ENCODE results near the gene NTSR2.
"Not testable (repeated sequence)": the region's sequence is repeated elsewhere in the genome, so short reads cannot be mapped to it uniquely, and the experiment has no call there.

The NTSR2 gene

DNA sequence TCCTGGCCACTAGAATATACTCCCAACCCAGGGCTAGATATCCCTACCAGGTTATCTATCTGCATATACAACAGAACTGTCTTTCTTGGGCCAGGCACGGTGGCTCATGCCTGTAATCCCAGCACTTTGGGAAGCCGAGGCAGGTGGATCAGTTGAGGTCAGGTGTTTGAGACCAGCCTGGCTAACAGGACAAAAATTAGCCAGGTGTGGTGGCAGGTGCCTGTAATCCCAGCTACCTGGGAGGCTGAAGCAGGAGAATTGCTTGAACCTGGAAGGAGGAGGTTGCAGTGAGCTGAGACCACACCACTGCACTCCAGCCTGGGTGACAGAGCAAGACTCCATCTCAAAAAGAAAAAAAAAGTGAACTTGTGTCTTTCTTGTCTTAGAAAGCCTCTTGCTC lies 9.6 kb downstream of the NTSR2 start:
- not testable (repeated sequence) for H3K9ac ChIP-seq (ENCODE audit: low read length); H3K4me3 ChIP-seq (ENCODE audit: low read depth in 1 of 2, low read length in 2 of 2); H3K27me3 ChIP-seq (ENCODE audit: control insufficient read depth in 1 of 2, insufficient read depth in 2 of 2, low read length in 2 of 2); H3K9me3 ChIP-seq (ENCODE audit: low read length); H3K36me3 ChIP-seq (ENCODE audit: insufficient read depth, low read length); H3K4me1 ChIP-seq (ENCODE audit: insufficient read depth, low read length); H3K27ac ChIP-seq (ENCODE audit: low read depth, low read length)

GRCh38 chr2:11659851-11660250 lies 10.1 kb downstream of the NTSR2 start:
- no peaks in the 10 kb centered on the region for H3K27me3 ChIP-seq (ENCODE audit: control insufficient read depth in 1 of 2, insufficient read depth in 2 of 2, low read length in 2 of 2)
- peaks cover 6% of the 10 kb centered on the region for H3K4me1 ChIP-seq (ENCODE audit: insufficient read depth, low read length)
- H3K27ac ChIP-seq (ENCODE audit: low read depth, low read length) = no peak overlapping the region
- no peak overlapping the region for H3K9ac ChIP-seq (ENCODE audit: low read length)
- no peaks in the 10 kb centered on the region for H3K36me3 ChIP-seq (ENCODE audit: insufficient read depth, low read length)
- H3K4me3 ChIP-seq (ENCODE audit: low read depth in 1 of 2, low read length in 2 of 2) = no peak overlapping the region
- no peaks in the 10 kb centered on the region for H3K9me3 ChIP-seq (ENCODE audit: low read length)

DNA sequence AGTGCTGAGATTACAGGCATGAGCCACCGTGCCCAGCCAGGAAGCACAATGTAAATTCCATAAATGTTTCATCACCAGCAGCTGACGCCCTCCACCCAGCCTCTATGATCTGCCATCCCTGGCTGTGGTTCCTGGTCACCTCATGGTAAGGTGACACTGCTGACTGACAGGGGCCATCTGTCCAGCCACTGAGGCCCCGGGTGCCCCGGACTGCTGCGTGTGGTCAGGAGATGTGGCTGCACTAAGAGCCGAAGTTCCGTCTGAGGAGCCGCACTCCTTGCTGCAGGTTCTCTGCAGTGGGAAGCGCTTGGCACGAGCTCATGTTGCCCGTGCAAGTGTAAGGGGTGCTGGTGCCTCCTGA lies 10.9 kb downstream of the NTSR2 start:
- Histone ChIP-seq H3K4me1 (ENCODE audit: insufficient read depth, low read length) (peaks cover 6% of the 10 kb centered on the region), H3K36me3 (ENCODE audit: insufficient read depth, low read length) (no peaks in the 10 kb centered on the region), H3K27ac (ENCODE audit: low read depth, low read length) (no peak overlapping the region), H3K9me3 (ENCODE audit: low read length) (no peaks in the 10 kb centered on the region), H3K27me3 (ENCODE audit: control insufficient read depth in 1 of 2, insufficient read depth in 2 of 2, low read length in 2 of 2) (no peaks in the 10 kb centered on the region), H3K4me3 (ENCODE audit: low read depth in 1 of 2, low read length in 2 of 2) (no peak overlapping the region), H3K9ac (ENCODE audit: low read length) (no peak overlapping the region)

DNA sequence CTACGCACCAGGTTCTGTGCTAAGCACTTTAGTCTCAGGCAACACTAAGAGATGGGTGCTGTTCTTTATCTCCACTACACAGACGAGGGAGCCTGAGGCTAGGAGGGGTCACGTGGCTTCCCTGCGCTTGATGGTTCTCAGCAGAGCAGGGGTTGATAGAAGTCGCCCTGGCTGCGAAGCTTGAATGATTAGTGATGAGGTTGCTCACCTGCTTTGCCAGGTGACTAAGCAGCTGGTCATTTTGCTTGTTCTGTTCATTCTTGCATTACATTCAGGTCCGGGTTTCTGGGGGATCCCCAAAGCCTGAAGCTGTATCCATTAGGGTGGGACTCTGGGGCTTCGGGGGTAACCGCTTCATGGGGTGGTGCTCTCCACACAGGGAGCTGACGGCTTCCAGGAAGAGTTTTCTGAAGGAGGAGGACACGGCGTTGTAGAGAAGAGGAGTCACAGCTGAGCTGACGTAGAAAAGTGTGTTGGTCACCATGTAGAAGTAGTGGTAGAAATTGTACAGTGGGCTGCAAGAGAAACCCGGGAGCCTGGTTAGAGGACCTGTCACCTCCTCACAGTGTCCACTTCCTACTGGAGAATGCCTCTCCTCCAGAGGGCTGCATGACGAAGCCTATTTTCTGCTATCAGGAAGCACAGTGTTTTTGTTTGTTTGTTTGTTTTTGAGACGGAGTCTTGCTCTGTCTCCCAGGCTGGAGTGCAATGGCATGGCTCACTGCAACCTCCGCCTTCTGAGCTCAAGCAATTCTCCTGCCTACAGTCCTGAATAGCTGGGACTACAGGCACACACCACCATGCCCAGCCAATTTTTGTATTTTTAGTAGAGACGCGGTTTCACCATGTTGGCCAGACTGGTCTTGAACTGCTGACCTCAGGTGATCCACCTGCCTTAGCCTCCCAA lies 11.5 kb downstream of the NTSR2 start:
- H3K36me3 ChIP-seq (ENCODE audit: insufficient read depth, low read length) = no peaks in the 10 kb centered on the region
- no peak overlapping the region for H3K27ac ChIP-seq (ENCODE audit: low read depth, low read length)
- H3K27me3 ChIP-seq (ENCODE audit: control insufficient read depth in 1 of 2, insufficient read depth in 2 of 2, low read length in 2 of 2) = no peaks in the 10 kb centered on the region
- H3K9ac ChIP-seq (ENCODE audit: low read length) = no peak overlapping the region
- no peaks in the 10 kb centered on the region for H3K9me3 ChIP-seq (ENCODE audit: low read length)
- no peak overlapping the region for H3K4me3 ChIP-seq (ENCODE audit: low read depth in 1 of 2, low read length in 2 of 2)
- H3K4me1 ChIP-seq (ENCODE audit: insufficient read depth, low read length) = peaks cover 6% of the 10 kb centered on the region

- no peaks in the 10 kb centered on the region for H3K9me3 ChIP-seq (ENCODE audit: low read length)
- no peak overlapping the region for H3K4me3 ChIP-seq (ENCODE audit: low read depth in 1 of 2, low read length in 2 of 2)
- peaks cover 6% of the 10 kb centered on the region for H3K4me1 ChIP-seq (ENCODE audit: insufficient read depth, low read length)
- no peak overlapping the region for H3K27ac ChIP-seq (ENCODE audit: low read depth, low read length)
- no peaks in the 10 kb centered on the region for H3K36me3 ChIP-seq (ENCODE audit: insufficient read depth, low read length)
- no peak overlapping the region for H3K9ac ChIP-seq (ENCODE audit: low read length)
- no peaks in the 10 kb centered on the region for H3K27me3 ChIP-seq (ENCODE audit: control insufficient read depth in 1 of 2, insufficient read depth in 2 of 2, low read length in 2 of 2)
These were observed 12.3 kb downstream of the NTSR2 start for GRCh38 chr2:11657646-11658045.

- Histone ChIP-seq H3K4me1 (ENCODE audit: insufficient read depth, low read length) (peaks cover 6% of the 10 kb centered on the region), H3K4me3 (ENCODE audit: low read depth in 1 of 2, low read length in 2 of 2) (no peak overlapping the region), H3K9me3 (ENCODE audit: low read length) (no peaks in the 10 kb centered on the region), H3K27me3 (ENCODE audit: control insufficient read depth in 1 of 2, insufficient read depth in 2 of 2, low read length in 2 of 2) (no peaks in the 10 kb centered on the region), H3K9ac (ENCODE audit: low read length) (no peak overlapping the region), H3K36me3 (ENCODE audit: insufficient read depth, low read length) (no peaks in the 10 kb centered on the region), H3K27ac (ENCODE audit: low read depth, low read length) (no peak overlapping the region)
These were observed 12.8 kb downstream of the NTSR2 start for GRCh38 chr2:11657195-11657594.

- Histone ChIP-seq H3K4me3 (ENCODE audit: low read depth in 1 of 2, low read length in 2 of 2) (no peak overlapping the region), H3K27ac (ENCODE audit: low read depth, low read length) (no peak overlapping the region), H3K36me3 (ENCODE audit: insufficient read depth, low read length) (no peaks in the 10 kb centered on the region), H3K9ac (ENCODE audit: low read length) (no peak overlapping the region), H3K4me1 (ENCODE audit: insufficient read depth, low read length) (peaks cover 6% of the 10 kb centered on the region), H3K9me3 (ENCODE audit: low read length) (no peaks in the 10 kb centered on the region), H3K27me3 (ENCODE audit: control insufficient read depth in 1 of 2, insufficient read depth in 2 of 2, low read length in 2 of 2) (no peaks in the 10 kb centered on the region)
These were observed 13.3 kb downstream of the NTSR2 start for GRCh38 chr2:11656671-11657101.

DNA sequence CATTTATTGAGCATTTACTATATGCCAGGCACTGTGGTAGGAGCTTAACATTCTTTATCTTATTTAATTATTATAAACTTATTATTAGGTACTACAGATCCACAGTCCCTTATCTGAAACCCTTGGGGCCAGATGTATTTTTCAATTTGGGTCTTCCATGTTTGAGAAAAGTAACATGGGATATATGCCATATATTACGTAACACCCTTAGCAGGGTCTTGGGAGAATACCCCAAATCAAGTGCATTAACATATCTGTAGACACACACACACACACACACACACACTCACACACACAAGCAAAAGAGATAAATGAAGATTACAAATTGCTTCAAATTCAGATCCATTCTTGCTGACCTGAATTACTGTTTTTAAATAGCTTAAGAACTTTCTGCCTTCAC lies 13.7 kb downstream of the NTSR2 start:
- Histone ChIP-seq H3K4me1 (ENCODE audit: insufficient read depth, low read length) (peaks cover 6% of the 10 kb centered on the region), H3K27ac (ENCODE audit: low read depth, low read length) (no peak overlapping the region), H3K9me3 (ENCODE audit: low read length) (no peaks in the 10 kb centered on the region), H3K4me3 (ENCODE audit: low read depth in 1 of 2, low read length in 2 of 2) (no peak overlapping the region), H3K36me3 (ENCODE audit: insufficient read depth, low read length) (no peaks in the 10 kb centered on the region), H3K9ac (ENCODE audit: low read length) (no peak overlapping the region), H3K27me3 (ENCODE audit: control insufficient read depth in 1 of 2, insufficient read depth in 2 of 2, low read length in 2 of 2) (no peaks in the 10 kb centered on the region)

DNA sequence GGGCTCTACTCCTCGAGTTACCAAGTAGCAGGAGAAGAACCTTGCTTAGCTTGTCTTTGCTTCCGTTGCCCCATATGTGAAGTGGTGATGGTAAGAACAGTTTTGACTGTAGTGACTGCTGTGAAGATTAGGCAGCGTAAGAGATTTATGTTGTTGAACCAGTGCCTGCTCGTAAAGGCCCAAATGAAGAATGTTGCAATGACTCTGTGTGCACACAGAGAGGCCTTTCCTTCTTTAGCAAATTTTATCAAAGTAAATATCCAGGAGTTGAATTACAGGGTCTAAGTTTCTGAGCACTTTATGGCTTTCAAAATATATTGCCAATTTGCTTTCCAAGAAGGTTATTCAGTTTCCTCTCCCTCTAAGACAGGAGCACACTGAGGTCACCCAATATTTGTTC lies 14.5 kb downstream of the NTSR2 start:
- Histone ChIP-seq H3K27ac (ENCODE audit: low read depth, low read length) (no peak overlapping the region), H3K4me3 (ENCODE audit: low read depth in 1 of 2, low read length in 2 of 2) (no peak overlapping the region), H3K4me1 (ENCODE audit: insufficient read depth, low read length) (peaks cover 6% of the 10 kb centered on the region), H3K9ac (ENCODE audit: low read length) (no peak overlapping the region), H3K9me3 (ENCODE audit: low read length) (no peaks in the 10 kb centered on the region), H3K27me3 (ENCODE audit: control insufficient read depth in 1 of 2, insufficient read depth in 2 of 2, low read length in 2 of 2) (no peaks in the 10 kb centered on the region), H3K36me3 (ENCODE audit: insufficient read depth, low read length) (no peaks in the 10 kb centered on the region)

DNA sequence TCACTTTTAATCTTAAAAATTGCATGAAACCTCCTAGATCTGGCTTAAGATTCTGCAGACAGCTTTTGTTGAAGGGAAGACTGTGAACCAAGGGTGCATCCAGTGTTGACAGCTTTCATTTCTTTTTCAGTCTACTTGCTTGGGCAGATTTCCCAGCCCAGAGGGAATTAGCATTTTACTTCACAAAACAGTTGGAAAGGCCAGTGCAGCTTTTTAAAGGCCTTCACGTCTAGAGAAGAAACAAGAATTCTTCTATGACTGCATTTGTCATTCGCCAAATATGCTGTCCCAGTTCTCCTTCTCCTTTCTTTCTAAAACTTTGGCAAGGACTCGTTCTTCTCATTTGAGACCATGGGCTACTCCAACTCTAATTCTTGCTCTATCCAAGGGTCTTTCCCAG lies 17.4 kb downstream of the NTSR2 start:
- no peaks in the 10 kb centered on the region for H3K9me3 ChIP-seq (ENCODE audit: low read length)
- H3K36me3 ChIP-seq (ENCODE audit: insufficient read depth, low read length) = no peaks in the 10 kb centered on the region
- H3K9ac ChIP-seq (ENCODE audit: low read length) = no peak overlapping the region
- no peaks in the 10 kb centered on the region for H3K27me3 ChIP-seq (ENCODE audit: control insufficient read depth in 1 of 2, insufficient read depth in 2 of 2, low read length in 2 of 2)
- no peak overlapping the region for H3K27ac ChIP-seq (ENCODE audit: low read depth, low read length)
- peaks cover 6% of the 10 kb centered on the region for H3K4me1 ChIP-seq (ENCODE audit: insufficient read depth, low read length)
- H3K4me3 ChIP-seq (ENCODE audit: low read depth in 1 of 2, low read length in 2 of 2) = no peak overlapping the region

- no peaks in the 10 kb centered on the region for H3K36me3 ChIP-seq (ENCODE audit: insufficient read depth, low read length)
- H3K9me3 ChIP-seq (ENCODE audit: low read length) = no peaks in the 10 kb centered on the region
- H3K27ac ChIP-seq (ENCODE audit: low read depth, low read length) = no peak overlapping the region
- H3K4me3 ChIP-seq (ENCODE audit: low read depth in 1 of 2, low read length in 2 of 2) = no peak overlapping the region
- peaks cover 6% of the 10 kb centered on the region for H3K4me1 ChIP-seq (ENCODE audit: insufficient read depth, low read length)
- no peak overlapping the region for H3K9ac ChIP-seq (ENCODE audit: low read length)
- no peaks in the 10 kb centered on the region for H3K27me3 ChIP-seq (ENCODE audit: control insufficient read depth in 1 of 2, insufficient read depth in 2 of 2, low read length in 2 of 2)
These were observed 18.0 kb downstream of the NTSR2 start for GRCh38 chr2:11651856-11652548.

GRCh38 chr2:11649093-11649492 lies 20.9 kb downstream of the NTSR2 start:
- Histone ChIP-seq H3K27ac (ENCODE audit: low read depth, low read length) (no peak overlapping the region), H3K4me1 (ENCODE audit: insufficient read depth, low read length) (no peaks in the 10 kb centered on the region), H3K27me3 (ENCODE audit: control insufficient read depth in 1 of 2, insufficient read depth in 2 of 2, low read length in 2 of 2) (no peaks in the 10 kb centered on the region), H3K9ac (ENCODE audit: low read length) (no peak overlapping the region), H3K4me3 (ENCODE audit: low read depth in 1 of 2, low read length in 2 of 2) (no peak overlapping the region), H3K36me3 (ENCODE audit: insufficient read depth, low read length) (no peaks in the 10 kb centered on the region), H3K9me3 (ENCODE audit: low read length) (no peaks in the 10 kb centered on the region)
